ENCODE measurements around the gene KLHDC10.
"Not testable (repeated sequence)": the region's sequence is repeated elsewhere in the genome, so short reads cannot be mapped to it uniquely, and the experiment has no call there.

KLHDC10 gene

DNA sequence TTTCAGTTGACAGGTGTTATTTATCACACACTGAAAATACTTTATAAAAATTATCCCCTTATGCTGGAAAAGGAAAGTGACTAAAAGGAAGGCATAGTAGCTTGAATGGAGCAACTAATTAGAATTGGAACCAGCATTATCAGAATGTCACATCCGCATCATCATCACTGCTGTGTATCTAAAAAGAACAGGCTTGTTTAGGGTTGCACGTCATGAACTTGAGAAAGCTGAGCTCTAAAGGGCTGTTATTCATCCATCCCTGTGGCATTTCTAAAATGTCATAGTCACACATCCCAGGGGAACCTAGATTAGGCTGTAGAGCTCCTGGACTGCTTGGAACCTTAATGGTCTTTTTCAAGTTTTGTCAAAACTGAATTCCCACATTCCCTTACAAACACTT lies 54.4 kb downstream of the KLHDC10 start:
- no peak for DNase-seq

DNA sequence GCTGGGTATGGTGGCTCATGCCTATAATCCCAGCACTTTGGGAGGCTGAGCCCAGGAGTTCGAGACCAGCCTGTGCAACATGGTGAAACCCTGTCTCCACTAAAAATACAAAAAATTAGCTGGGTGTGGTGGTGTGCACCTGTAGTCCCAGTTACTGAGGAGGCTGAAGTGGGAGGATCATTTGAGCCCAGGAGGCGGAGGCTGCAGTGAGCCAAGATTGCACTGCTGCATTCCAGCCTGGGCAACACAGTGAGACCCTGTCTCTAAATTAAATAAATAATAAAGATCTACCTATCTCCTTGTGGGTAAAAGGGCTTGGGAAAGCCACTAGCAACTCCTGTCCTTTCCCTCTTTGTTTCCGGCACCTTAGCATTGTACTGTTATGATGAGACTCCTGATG lies 56.5 kb downstream of the KLHDC10 start:
- not testable (repeated sequence) for DNase-seq

- DNase-seq, result no peak
Measured at GRCh38 chr7:130127404-130127803, 57.1 kb downstream of the KLHDC10 start.

- DNase-seq, result no peak
Measured at GRCh38 chr7:130127821-130128317, 57.5 kb downstream of the KLHDC10 start.

DNA sequence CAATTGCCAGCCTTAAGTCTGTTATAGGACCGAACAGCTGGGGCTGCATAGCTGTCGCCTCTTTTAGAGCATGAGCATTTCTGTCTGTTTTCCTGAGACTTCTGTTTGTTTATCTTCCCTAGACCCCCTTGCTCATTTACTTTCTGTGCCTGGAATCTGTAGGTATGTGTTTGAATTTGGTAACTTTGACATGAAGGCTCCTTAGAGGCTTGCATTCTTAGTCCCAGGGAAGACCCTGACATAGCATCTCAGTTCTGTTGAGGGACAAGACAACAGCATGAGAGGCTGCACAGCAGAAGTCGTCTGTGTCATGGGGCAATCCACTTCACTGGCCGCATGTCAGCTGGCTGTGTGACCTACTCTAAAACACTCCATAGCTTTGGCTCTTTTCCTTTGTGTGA lies 58.7 kb downstream of the KLHDC10 start:
- no peak for DNase-seq

GRCh38 chr7:130131191-130131834 lies 61.0 kb downstream of the KLHDC10 start:
- no peak for DNase-seq

DNA sequence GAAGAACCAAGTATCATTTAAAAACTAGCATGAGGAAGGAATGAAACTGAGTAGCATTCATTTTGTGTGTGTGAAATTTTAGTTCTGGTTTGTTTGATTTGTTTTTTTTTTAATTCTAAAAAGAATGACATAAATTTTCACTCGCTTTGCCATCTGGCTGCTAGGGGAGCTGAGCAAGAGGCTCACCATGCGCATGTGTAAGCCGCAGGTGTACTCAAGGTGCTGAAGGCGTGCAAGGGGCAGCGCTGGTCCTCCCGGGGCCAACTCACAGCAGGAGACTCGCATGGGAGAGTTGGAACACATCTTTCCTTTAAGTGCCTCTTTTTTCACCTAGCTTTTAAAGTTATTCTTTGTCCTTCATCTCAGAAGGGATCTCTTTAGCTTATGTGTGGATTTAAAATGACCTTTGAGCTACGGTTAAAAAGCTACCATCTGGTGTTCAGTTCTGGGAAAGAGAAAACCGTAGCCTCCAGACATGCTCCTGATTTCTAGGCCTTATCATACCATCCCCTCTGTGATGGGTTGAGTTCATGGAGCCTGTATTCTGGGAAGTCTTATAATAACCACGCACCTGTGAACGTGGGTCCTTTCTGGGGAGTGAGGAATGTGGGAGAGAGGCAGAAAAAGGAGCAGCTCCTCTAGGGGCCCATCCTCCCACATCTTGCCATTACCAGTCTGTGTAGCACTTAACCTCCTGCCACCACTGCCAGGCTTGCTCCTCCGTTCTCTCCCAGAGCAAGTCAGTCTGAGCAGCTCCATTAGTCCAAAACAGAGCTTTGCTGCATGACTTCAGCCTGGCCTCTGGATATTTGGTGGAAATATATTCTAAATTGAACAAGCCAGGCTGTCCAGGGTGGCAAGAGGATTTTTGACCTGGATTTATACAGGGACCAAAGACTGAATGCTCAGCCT lies 61.9 kb downstream of the KLHDC10 start:
- DNase-seq, result no peak

- no peak for DNase-seq
Measured at GRCh38 chr7:130133029-130133782, 62.9 kb downstream of the KLHDC10 start.

GRCh38 chr7:130134106-130134636 lies 63.8 kb downstream of the KLHDC10 start:
- no peak for DNase-seq

DNA sequence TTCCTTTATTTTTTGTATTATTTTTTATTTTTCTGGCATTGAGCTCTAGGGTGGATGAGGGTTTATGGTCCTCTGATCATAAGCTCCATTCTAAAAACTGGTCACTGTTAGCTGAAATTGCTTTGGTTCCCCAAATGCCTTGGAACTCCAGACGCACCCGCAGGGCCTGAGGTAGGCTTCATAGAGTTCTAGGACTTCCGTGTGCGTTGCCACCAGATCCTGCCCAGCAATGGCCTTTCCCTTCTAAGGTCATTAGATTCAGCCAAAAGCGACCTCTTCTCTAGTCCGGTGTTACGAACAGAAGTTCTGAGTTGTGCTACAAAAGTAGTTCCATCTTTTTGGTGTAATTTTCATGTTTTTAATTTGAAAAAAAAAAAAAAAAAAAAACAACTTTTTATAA lies 64.4 kb downstream of the KLHDC10 start:
- no peak for DNase-seq

GRCh38 chr7:130135208-130136205 lies 65.2 kb downstream of the KLHDC10 start:
- DNase-seq, result no peak

- no peak for DNase-seq
Measured at GRCh38 chr7:130136579-130137167, 66.3 kb downstream of the KLHDC10 start.

DNA sequence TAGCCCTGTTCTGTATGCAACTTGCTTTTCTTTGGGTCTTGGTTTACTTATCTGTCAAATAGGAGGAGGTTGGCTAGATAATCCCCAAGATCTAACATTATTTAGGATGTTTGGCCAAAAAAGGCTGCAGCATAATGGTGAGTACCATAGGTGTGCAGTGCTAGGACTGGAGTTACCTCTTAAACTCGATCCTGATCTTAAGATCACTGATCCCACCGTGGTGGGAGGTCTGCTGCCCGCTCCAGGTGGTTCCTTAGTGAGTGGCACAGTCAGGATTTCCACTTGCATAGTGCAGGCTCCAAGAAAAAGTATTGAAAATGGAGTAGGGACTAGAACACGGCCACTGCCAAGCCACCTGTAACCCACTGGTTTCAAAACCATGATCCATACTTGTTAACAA lies 66.9 kb downstream of the KLHDC10 start:
- DNase-seq, result no peak

GRCh38 chr7:130139193-130139960 lies 69.0 kb downstream of the KLHDC10 start:
- no peak for DNase-seq

DNA sequence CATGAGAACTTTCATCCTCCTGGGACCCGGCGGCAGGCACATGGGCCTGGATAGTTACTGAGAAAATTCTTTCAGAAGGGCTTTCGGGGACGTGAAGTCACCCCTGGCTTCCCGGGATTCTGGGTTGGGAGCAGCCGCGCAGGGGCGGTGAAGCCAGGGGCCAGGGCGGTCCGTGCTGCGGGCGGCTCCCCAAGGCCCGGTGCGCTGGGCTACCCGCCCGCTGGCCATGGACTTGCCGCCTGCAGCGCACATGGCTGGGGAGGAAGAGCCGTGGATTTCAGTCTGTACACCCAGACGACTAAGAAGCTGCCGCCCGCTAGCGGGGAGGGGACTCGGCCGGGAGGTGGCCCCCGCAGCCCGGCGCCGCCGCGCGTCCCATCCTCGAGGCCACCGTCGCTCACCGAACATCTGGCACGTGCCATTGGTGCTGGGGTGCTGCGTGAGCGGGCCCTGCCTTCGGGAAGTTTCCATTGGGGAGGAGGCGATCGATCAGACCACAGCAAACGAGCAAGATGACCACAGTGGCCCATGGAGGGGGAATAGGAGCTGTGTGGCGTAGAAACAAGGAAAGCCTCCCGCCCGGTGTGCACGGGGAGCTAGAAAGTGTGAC lies 70.3 kb downstream of the KLHDC10 start:
- no peak for DNase-seq

DNA sequence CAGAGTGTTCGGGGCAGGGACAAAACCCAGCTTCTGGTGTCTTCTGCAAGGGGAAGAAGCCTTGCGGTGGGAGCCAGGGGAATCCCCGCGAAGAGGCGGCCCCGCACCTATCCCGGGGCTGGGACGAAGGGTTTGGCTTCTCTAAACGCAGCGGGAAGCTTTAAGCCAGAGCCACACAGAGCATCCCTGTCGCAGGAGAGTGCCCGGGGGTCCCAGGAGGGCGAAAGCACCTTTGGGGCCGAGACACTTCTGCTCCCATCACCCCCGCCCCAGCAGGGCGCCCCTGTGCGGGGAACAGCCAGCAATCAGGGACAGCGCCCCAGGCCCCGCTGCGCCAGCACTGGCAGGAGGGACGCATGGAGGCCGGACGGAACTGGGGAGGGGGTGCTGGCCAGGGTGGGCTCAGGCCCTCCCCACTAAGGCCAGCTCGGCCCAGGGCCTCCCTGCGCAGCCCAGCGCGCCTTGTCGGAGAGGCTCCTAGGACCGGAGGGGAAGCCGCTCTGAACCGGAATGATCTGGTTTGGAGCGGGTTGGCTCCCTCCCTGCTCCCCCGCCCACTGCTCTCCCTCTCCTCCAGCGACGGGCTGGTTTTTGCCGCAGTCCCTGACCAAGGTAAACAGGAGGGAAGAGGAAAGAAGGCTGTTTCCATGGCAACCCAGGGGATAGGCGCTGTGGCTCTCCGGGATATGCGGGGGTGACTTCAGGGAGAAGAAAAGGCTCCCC lies 71.0 kb downstream of the KLHDC10 start:
- peak; percentile 45 for DNase-seq

DNA sequence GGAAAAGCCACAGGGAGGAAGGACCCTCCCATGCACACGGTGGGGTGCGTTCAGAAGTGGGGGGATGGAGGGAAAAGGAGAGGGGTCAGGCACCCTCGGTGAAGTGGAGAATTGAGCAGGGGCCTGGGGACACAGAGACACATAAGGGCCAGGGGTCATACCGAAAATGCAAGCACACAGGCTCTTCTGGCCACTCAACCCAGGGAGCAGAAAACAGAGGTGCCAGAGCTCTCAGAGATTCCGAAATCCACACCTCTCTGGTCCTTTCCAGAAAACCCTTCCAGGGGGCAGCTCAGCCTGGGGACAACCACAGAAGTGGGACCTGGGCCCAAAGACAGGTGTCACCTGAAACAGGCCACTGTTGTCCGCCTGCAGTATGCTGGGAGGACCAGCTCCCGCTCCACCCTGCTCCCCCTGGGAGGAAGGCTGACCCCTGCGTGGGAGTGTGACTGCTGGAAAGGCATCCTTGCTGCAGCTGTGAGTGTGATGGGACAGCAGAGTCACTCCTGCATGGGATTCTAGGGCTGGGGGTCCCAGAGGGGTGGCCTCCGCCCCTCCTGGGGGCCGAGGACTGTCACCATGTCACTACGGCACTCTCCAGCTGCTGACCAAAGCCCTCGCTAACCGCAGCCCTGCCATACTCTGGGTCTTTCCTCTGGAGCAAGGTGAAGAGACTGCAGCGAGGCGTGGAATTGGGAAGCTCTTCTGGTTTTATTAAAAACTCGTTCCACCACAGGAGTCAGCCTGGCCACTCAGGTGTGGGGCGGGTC lies 71.7 kb downstream of the KLHDC10 start:
- no peak for DNase-seq

DNA sequence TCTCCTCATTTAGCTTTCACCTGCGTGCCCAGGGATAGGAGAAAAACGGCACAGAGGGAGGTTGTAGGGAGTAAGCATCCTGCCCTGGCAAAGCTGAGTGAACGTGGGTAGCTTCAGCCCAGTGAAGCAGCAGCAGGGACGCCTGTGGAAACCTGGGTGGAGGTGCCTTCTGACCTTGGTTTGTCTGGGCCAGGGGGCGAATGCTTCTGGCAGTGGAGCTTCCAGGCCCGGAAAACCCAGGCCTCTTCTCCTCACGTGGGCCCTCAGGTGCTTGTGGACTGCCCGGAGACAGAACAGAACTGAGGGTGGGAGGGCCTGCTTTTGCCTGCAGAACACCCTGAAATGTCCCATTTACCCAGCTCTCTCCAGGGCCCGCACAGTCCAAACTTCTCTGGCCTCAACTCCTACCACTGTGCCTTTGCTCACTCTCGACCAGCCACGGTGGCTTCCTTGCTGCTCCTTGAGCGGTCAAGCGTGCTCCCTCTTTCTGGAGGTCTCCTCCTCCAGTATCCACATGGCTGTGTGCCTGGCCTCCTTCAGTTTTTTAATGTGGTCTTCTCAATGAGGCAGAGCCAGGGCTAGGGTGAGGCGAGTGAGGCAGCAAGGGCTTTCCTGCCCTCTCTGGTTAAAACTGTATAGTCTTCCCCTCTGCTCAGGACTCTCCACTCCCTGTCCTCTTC lies 72.5 kb downstream of the KLHDC10 start:
- DNase-seq, result no peak
